ENCODE data around the gene MAN2A1.

The MAN2A1 gene

GRCh38 chr5:109703829-109704228, 14.1 kb downstream of the MAN2A1 start:
- Histone ChIP-seq H3K9ac (ENCODE audit: low read length in 5 of 5) (no peak overlapping the region), H3K36me3 (ENCODE audit: control insufficient read depth in 5 of 5, insufficient read depth in 5 of 5, low read length in 5 of 5) (peaks cover 0 to 2% (median 0%) of the 10 kb centered on the region in 5 donors), H3K4me3 (ENCODE audit: low read depth in 1 of 5, low read length in 5 of 5) (no peak overlapping the region), H3K4me1 (ENCODE audit: control insufficient read depth in 5 of 5, insufficient read depth in 5 of 5, low read length in 5 of 5) (peaks cover 0 to 11% (median 9%) of the 10 kb centered on the region in 5 donors), H3K27me3 (ENCODE audit: control insufficient read depth in 5 of 5, insufficient read depth in 4 of 5, low read length in 5 of 5) (no peaks in the 10 kb centered on the region), H3K27ac (ENCODE audit: low read depth, low read length) (no peak overlapping the region), H3K9me3 (ENCODE audit: control insufficient read depth in 5 of 5, low read length in 5 of 5) (no peaks in the 10 kb centered on the region)

- Histone ChIP-seq H3K4me1 (ENCODE audit: control insufficient read depth in 5 of 5, insufficient read depth in 5 of 5, low read length in 5 of 5) (peaks cover 0 to 11% (median 9%) of the 10 kb centered on the region in 5 donors), H3K27ac (ENCODE audit: low read depth, low read length) (no peak overlapping the region), H3K27me3 (ENCODE audit: control insufficient read depth in 5 of 5, insufficient read depth in 4 of 5, low read length in 5 of 5) (no peaks in the 10 kb centered on the region), H3K36me3 (ENCODE audit: control insufficient read depth in 5 of 5, insufficient read depth in 5 of 5, low read length in 5 of 5) (peaks cover 0 to 2% (median 0%) of the 10 kb centered on the region in 5 donors), H3K9me3 (ENCODE audit: control insufficient read depth in 5 of 5, low read length in 5 of 5) (no peaks in the 10 kb centered on the region), H3K9ac (ENCODE audit: low read length in 5 of 5) (no peak overlapping the region), H3K4me3 (ENCODE audit: low read depth in 1 of 5, low read length in 5 of 5) (no peak overlapping the region)
Observed at GRCh38 chr5:109704282-109704952, 14.7 kb downstream of the MAN2A1 start.

- Histone ChIP-seq H3K27ac (ENCODE audit: low read depth, low read length) (no peak overlapping the region), H3K36me3 (ENCODE audit: control insufficient read depth in 5 of 5, insufficient read depth in 5 of 5, low read length in 5 of 5) (no peaks in the 10 kb centered on the region), H3K4me1 (ENCODE audit: control insufficient read depth in 5 of 5, insufficient read depth in 5 of 5, low read length in 5 of 5) (peaks cover 0 to 11% (median 9%) of the 10 kb centered on the region in 5 donors), H3K9ac (ENCODE audit: low read length in 5 of 5) (no peak overlapping the region), H3K27me3 (ENCODE audit: control insufficient read depth in 5 of 5, insufficient read depth in 4 of 5, low read length in 5 of 5) (no peaks in the 10 kb centered on the region), H3K4me3 (ENCODE audit: low read depth in 1 of 5, low read length in 5 of 5) (no peak overlapping the region), H3K9me3 (ENCODE audit: control insufficient read depth in 5 of 5, low read length in 5 of 5) (no peaks in the 10 kb centered on the region)
Observed at GRCh38 chr5:109705596-109705995, 15.9 kb downstream of the MAN2A1 start.

GRCh38 chr5:109706095-109706494, 16.4 kb downstream of the MAN2A1 start:
- no peak overlapping the region for H3K27ac ChIP-seq (ENCODE audit: low read depth, low read length)
- no peak overlapping the region for H3K9ac ChIP-seq (ENCODE audit: low read length in 5 of 5)
- H3K36me3 ChIP-seq (ENCODE audit: control insufficient read depth in 5 of 5, insufficient read depth in 5 of 5, low read length in 5 of 5) = no peaks in the 10 kb centered on the region
- no peak overlapping the region for H3K4me3 ChIP-seq (ENCODE audit: low read depth in 1 of 5, low read length in 5 of 5)
- no peaks in the 10 kb centered on the region for H3K27me3 ChIP-seq (ENCODE audit: control insufficient read depth in 5 of 5, insufficient read depth in 4 of 5, low read length in 5 of 5)
- H3K9me3 ChIP-seq (ENCODE audit: control insufficient read depth in 5 of 5, low read length in 5 of 5) = no peaks in the 10 kb centered on the region
- H3K4me1 ChIP-seq (ENCODE audit: control insufficient read depth in 5 of 5, insufficient read depth in 5 of 5, low read length in 5 of 5) = peaks cover 0 to 11% (median 9%) of the 10 kb centered on the region in 5 donors

- H3K36me3 ChIP-seq (ENCODE audit: control insufficient read depth in 5 of 5, insufficient read depth in 5 of 5, low read length in 5 of 5) = no peaks in the 10 kb centered on the region
- H3K4me1 ChIP-seq (ENCODE audit: control insufficient read depth in 5 of 5, insufficient read depth in 5 of 5, low read length in 5 of 5) = peaks cover 0 to 11% (median 9%) of the 10 kb centered on the region in 5 donors
- no peaks in the 10 kb centered on the region for H3K9me3 ChIP-seq (ENCODE audit: control insufficient read depth in 5 of 5, low read length in 5 of 5)
- H3K27ac ChIP-seq (ENCODE audit: low read depth, low read length) = no peak overlapping the region
- no peak overlapping the region for H3K4me3 ChIP-seq (ENCODE audit: low read depth in 1 of 5, low read length in 5 of 5)
- H3K9ac ChIP-seq (ENCODE audit: low read length in 5 of 5) = no peak overlapping the region
- H3K27me3 ChIP-seq (ENCODE audit: control insufficient read depth in 5 of 5, insufficient read depth in 4 of 5, low read length in 5 of 5) = no peaks in the 10 kb centered on the region
Observed at GRCh38 chr5:109707531-109707930, 17.8 kb downstream of the MAN2A1 start.

GRCh38 chr5:109708813-109709212, 19.1 kb downstream of the MAN2A1 start:
- Histone ChIP-seq H3K4me3 (ENCODE audit: low read depth in 1 of 5, low read length in 5 of 5) (no peak overlapping the region), H3K9me3 (ENCODE audit: control insufficient read depth in 5 of 5, low read length in 5 of 5) (no peaks in the 10 kb centered on the region), H3K27me3 (ENCODE audit: control insufficient read depth in 5 of 5, insufficient read depth in 4 of 5, low read length in 5 of 5) (no peaks in the 10 kb centered on the region), H3K36me3 (ENCODE audit: control insufficient read depth in 5 of 5, insufficient read depth in 5 of 5, low read length in 5 of 5) (no peaks in the 10 kb centered on the region), H3K27ac (ENCODE audit: low read depth, low read length) (no peak overlapping the region), H3K4me1 (ENCODE audit: control insufficient read depth in 5 of 5, insufficient read depth in 5 of 5, low read length in 5 of 5) (peaks cover 0 to 12% (median 10%) of the 10 kb centered on the region in 5 donors), H3K9ac (ENCODE audit: low read length in 5 of 5) (no peak overlapping the region)

- no peak overlapping the region for H3K4me3 ChIP-seq (ENCODE audit: low read depth in 1 of 5, low read length in 5 of 5)
- H3K27me3 ChIP-seq (ENCODE audit: control insufficient read depth in 5 of 5, insufficient read depth in 4 of 5, low read length in 5 of 5) = no peaks in the 10 kb centered on the region
- no peaks in the 10 kb centered on the region for H3K36me3 ChIP-seq (ENCODE audit: control insufficient read depth in 5 of 5, insufficient read depth in 5 of 5, low read length in 5 of 5)
- no peak overlapping the region for H3K9ac ChIP-seq (ENCODE audit: low read length in 5 of 5)
- peaks cover 0 to 7% (median 6%) of the 10 kb centered on the region in 5 donors for H3K4me1 ChIP-seq (ENCODE audit: control insufficient read depth in 5 of 5, insufficient read depth in 5 of 5, low read length in 5 of 5)
- no peaks in the 10 kb centered on the region for H3K9me3 ChIP-seq (ENCODE audit: control insufficient read depth in 5 of 5, low read length in 5 of 5)
- H3K27ac ChIP-seq (ENCODE audit: low read depth, low read length) = no peak overlapping the region
Observed at GRCh38 chr5:109709225-109709624, 19.5 kb downstream of the MAN2A1 start.

- H3K27ac ChIP-seq (ENCODE audit: low read depth, low read length) = no peak overlapping the region
- H3K36me3 ChIP-seq (ENCODE audit: control insufficient read depth in 5 of 5, insufficient read depth in 5 of 5, low read length in 5 of 5) = peaks cover 0 to 4% (median 0%) of the 10 kb centered on the region in 5 donors
- no peak overlapping the region for H3K4me3 ChIP-seq (ENCODE audit: low read depth in 1 of 5, low read length in 5 of 5)
- no peak overlapping the region for H3K9ac ChIP-seq (ENCODE audit: low read length in 5 of 5)
- no peaks in the 10 kb centered on the region for H3K27me3 ChIP-seq (ENCODE audit: control insufficient read depth in 5 of 5, insufficient read depth in 4 of 5, low read length in 5 of 5)
- H3K4me1 ChIP-seq (ENCODE audit: control insufficient read depth in 5 of 5, insufficient read depth in 5 of 5, low read length in 5 of 5) = peaks cover 0 to 4% (median 0%) of the 10 kb centered on the region in 5 donors
- H3K9me3 ChIP-seq (ENCODE audit: control insufficient read depth in 5 of 5, low read length in 5 of 5) = no peaks in the 10 kb centered on the region
Observed at GRCh38 chr5:109711673-109712072, 21.9 kb downstream of the MAN2A1 start.

GRCh38 chr5:109713453-109713852, 23.7 kb downstream of the MAN2A1 start:
- Histone ChIP-seq H3K9ac (ENCODE audit: low read length in 5 of 5) (no peak overlapping the region), H3K27me3 (ENCODE audit: control insufficient read depth in 5 of 5, insufficient read depth in 4 of 5, low read length in 5 of 5) (no peaks in the 10 kb centered on the region), H3K4me1 (ENCODE audit: control insufficient read depth in 5 of 5, insufficient read depth in 5 of 5, low read length in 5 of 5) (peaks cover 0 to 4% (median 0%) of the 10 kb centered on the region in 5 donors), H3K9me3 (ENCODE audit: control insufficient read depth in 5 of 5, low read length in 5 of 5) (no peaks in the 10 kb centered on the region), H3K36me3 (ENCODE audit: control insufficient read depth in 5 of 5, insufficient read depth in 5 of 5, low read length in 5 of 5) (peaks cover 0 to 11% (median 4%) of the 10 kb centered on the region in 5 donors), H3K27ac (ENCODE audit: low read depth, low read length) (no peak overlapping the region), H3K4me3 (ENCODE audit: low read depth in 1 of 5, low read length in 5 of 5) (no peak overlapping the region)

GRCh38 chr5:109714592-109714991, 24.9 kb downstream of the MAN2A1 start:
- H3K9me3 ChIP-seq (ENCODE audit: control insufficient read depth in 5 of 5, low read length in 5 of 5) = no peaks in the 10 kb centered on the region
- H3K27me3 ChIP-seq (ENCODE audit: control insufficient read depth in 5 of 5, insufficient read depth in 4 of 5, low read length in 5 of 5) = no peaks in the 10 kb centered on the region
- no peak overlapping the region for H3K27ac ChIP-seq (ENCODE audit: low read depth, low read length)
- no peak overlapping the region for H3K9ac ChIP-seq (ENCODE audit: low read length in 5 of 5)
- H3K36me3 ChIP-seq (ENCODE audit: control insufficient read depth in 5 of 5, insufficient read depth in 5 of 5, low read length in 5 of 5) = peaks cover 0 to 11% (median 4%) of the 10 kb centered on the region in 5 donors
- H3K4me3 ChIP-seq (ENCODE audit: low read depth in 1 of 5, low read length in 5 of 5) = no peak overlapping the region
- H3K4me1 ChIP-seq (ENCODE audit: control insufficient read depth in 5 of 5, insufficient read depth in 5 of 5, low read length in 5 of 5) = peaks cover 0 to 4% (median 0%) of the 10 kb centered on the region in 5 donors
